Transverse colon (tissue), 4 donors: Measurements from ENCODE around the gene PRKCD.

Experiments used
- EP300 ChIP-seq: sonication (generic); formaldehyde crosslinking; IDR thresholded peaks from one replicate; pipeline ENCODE4 v1.6.1; 2017; ENCODE audit warnings: antibody characterized with exemption, low read depth
- POLR2A ChIP-seq: fragments of 450-650 bp; IDR thresholded peaks from one replicate; pipeline ENCODE4 v1.6.1; 2016; ENCODE audit warnings: antibody characterized with exemption, mild to moderate bottlenecking, moderate library complexity
- POLR2AphosphoS5 ChIP-seq, 3 donors: sonication (generic); formaldehyde crosslinking; IDR thresholded peaks; one replicate each; pipeline ENCODE4 v1.6.1; 2016; ENCODE audit warnings: antibody characterized with exemption in 3 of 3
- TF ChIP-seq, protein P1 (sequence below), 5 experiments: fragments of 200-600 bp in 3 of 5; fragments of 450-650 bp in 2 of 5; sonication (generic) in 3 of 5; IDR thresholded peaks; 1 replicate in 2 of 5; 2 replicates in 3 of 5; pipeline ENCODE4 v1.5.1; 2016 to 2017; ENCODE audit warnings: antibody characterized with exemption in 5 of 5, inconsistent platforms in 3 of 5, mild to moderate bottlenecking in 2 of 5, moderate library complexity in 1 of 5

DNA sequence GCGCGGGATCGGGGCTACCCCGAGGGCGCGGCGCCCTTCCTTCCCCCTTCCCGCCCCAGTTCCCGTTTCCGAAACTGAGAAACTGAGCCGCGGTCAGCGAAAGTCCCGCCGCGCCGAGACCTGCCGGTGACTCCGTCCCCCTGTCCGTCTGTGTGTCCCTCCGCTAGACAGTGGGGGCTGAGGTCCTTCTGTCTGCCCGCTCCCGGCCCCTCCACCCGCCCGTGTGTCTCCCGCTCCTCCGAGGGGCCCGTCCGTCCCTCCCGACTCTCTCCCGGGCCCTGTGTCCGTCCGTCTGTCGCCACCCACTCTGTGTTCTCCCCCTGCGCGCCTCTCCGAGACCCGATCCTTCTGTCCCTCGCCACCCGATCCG lies 426 bp downstream of the PRKCD start:
- TF ChIP-seq, protein P1, sequence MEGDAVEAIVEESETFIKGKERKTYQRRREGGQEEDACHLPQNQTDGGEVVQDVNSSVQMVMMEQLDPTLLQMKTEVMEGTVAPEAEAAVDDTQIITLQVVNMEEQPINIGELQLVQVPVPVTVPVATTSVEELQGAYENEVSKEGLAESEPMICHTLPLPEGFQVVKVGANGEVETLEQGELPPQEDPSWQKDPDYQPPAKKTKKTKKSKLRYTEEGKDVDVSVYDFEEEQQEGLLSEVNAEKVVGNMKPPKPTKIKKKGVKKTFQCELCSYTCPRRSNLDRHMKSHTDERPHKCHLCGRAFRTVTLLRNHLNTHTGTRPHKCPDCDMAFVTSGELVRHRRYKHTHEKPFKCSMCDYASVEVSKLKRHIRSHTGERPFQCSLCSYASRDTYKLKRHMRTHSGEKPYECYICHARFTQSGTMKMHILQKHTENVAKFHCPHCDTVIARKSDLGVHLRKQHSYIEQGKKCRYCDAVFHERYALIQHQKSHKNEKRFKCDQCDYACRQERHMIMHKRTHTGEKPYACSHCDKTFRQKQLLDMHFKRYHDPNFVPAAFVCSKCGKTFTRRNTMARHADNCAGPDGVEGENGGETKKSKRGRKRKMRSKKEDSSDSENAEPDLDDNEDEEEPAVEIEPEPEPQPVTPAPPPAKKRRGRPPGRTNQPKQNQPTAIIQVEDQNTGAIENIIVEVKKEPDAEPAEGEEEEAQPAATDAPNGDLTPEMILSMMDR (IDR thresholded peaks at IDR 0.05) = no peak
- TF ChIP-seq POLR2A (no peak), EP300 (no peak), POLR2AphosphoS5 (IDR thresholded peaks at IDR 0.05) (no peak)
